MM.1S (cell line): ENCODE results near the gene PTPRN2.

Source experiments
- DNase-seq: peaks from one replicate; pipeline ENCODE4 v3.0.0-alpha.2; 2015
- H2AFZ ChIP-seq: fragments of 300-600 bp; sonication (generic); 2 replicates; pipeline ENCODE4 v1.6.0; 2016; ENCODE audit warnings: antibody characterized with exemption, low read length
- H3F3A ChIP-seq: fragments of 300-600 bp; sonication (generic); 2 replicates; pipeline ENCODE4 v1.6.1; 2016; ENCODE audit warnings: mild to moderate bottlenecking, antibody characterized with exemption, low read length, moderate library complexity, mixed read lengths; ENCODE audit not compliant: insufficient read depth
- H3K27ac ChIP-seq: fragments of 300-600 bp; sonication (generic); 2 replicates; pipeline ENCODE4 v1.5.1; 2016; ENCODE audit warnings: mild to moderate bottlenecking, low read length
- H3K27me3 ChIP-seq: fragments of 300-600 bp; sonication (generic); replicated peaks from 2 replicates; pipeline ENCODE4 v1.6.0; 2016; ENCODE audit warnings: low read length; ENCODE audit not compliant: insufficient read depth
- H3K36me3 ChIP-seq: fragments of 300-600 bp; sonication (generic); replicated peaks from 2 replicates; pipeline ENCODE4 v1.6.1; 2016; ENCODE audit warnings: mild to moderate bottlenecking, low read length, mixed read lengths; ENCODE audit not compliant: insufficient read depth
- H3K4me1 ChIP-seq: fragments of 300-600 bp; sonication (generic); 2 replicates; pipeline ENCODE4 v1.6.1; 2016; ENCODE audit warnings: low read length, mixed read lengths
- H3K4me2 ChIP-seq: fragments of 300-600 bp; sonication (generic); 2 replicates; pipeline ENCODE4 v1.6.0; 2016; ENCODE audit warnings: low read depth, low read length
- H3K4me3 ChIP-seq: fragments of 300-600 bp; sonication (generic); 2 replicates; pipeline ENCODE4 v1.5.1; 2016; ENCODE audit warnings: low read length, mixed read lengths
- H3K79me2 ChIP-seq: fragments of 300-600 bp; sonication (generic); 2 replicates; pipeline ENCODE4 v1.6.1; 2016; ENCODE audit warnings: mixed run types, low read length, mixed read lengths
- H3K9ac ChIP-seq: fragments of 300-600 bp; sonication (generic); 2 replicates; pipeline ENCODE4 v1.6.1; 2016; ENCODE audit warnings: low read length, mixed read lengths
- H3K9me2 ChIP-seq: fragments of 300-600 bp; sonication (generic); replicated peaks from 2 replicates; pipeline ENCODE4 v1.6.1; 2016; ENCODE audit warnings: mild to moderate bottlenecking, low read length, mixed read lengths; ENCODE audit not compliant: insufficient read depth
- H3K9me3 ChIP-seq: fragments of 300-600 bp; sonication (generic); replicated peaks from 2 replicates; pipeline ENCODE4 v1.6.1; 2016; ENCODE audit warnings: mild to moderate bottlenecking, low read length, mixed read lengths; ENCODE audit not compliant: insufficient read depth
- H4K20me1 ChIP-seq: fragments of 300-600 bp; sonication (generic); 2 replicates; pipeline ENCODE4 v1.6.1; 2016; ENCODE audit warnings: mild to moderate bottlenecking, low read length, moderate library complexity, mixed read lengths; ENCODE audit not compliant: insufficient read depth
- CTCF ChIP-seq: fragments of 300-600 bp; sonication (generic); IDR thresholded peaks from 2 replicates; pipeline ENCODE4 v1.5.1; 2016; ENCODE audit warnings: antibody characterized with exemption, low read length, mixed read lengths
- EZH2 ChIP-seq: fragments of 300-600 bp; sonication (generic); optimal IDR thresholded peaks from 2 replicates; pipeline ENCODE3; 2017; ENCODE audit warnings: low read depth, mild to moderate bottlenecking, antibody characterized with exemption, low read length, mixed read lengths
- EZH2phosphoT487 ChIP-seq: fragments of 300-600 bp; sonication (generic); IDR thresholded peaks from 2 replicates; pipeline ENCODE4 v1.6.1; 2018; ENCODE audit warnings: antibody characterized with exemption, low read length

The PTPRN2 gene

GRCh38 chr7:157694376-157694665 is 893.3 kb downstream of the PTPRN2 start:
- H3K4me3 ChIP-seq, result no peak overlapping the region
- no peak overlapping the region for H3K27ac ChIP-seq
- peaks cover 51% of the 10 kb centered on the region for H3K27me3 ChIP-seq
- no peaks in the 10 kb centered on the region for H3K79me2 ChIP-seq
- H3K36me3 ChIP-seq, result no peaks in the 10 kb centered on the region
- H3K4me1 ChIP-seq, result no peaks in the 10 kb centered on the region
- no peaks in the 10 kb centered on the region for H3F3A ChIP-seq
- TF ChIP-seq EZH2phosphoT487 (no peak), CTCF (no peak), EZH2 (no peak)
- H3K4me2 ChIP-seq, result no peak overlapping the region
- no peak overlapping the region for H2AFZ ChIP-seq
- H3K9ac ChIP-seq, result no peak overlapping the region
- no peaks in the 10 kb centered on the region for H4K20me1 ChIP-seq
- no peaks in the 10 kb centered on the region for H3K9me3 ChIP-seq
- H3K9me2 ChIP-seq, result no peaks in the 10 kb centered on the region
- no peak for DNase-seq

GRCh38 chr7:157693521-157694375 is 893.9 kb downstream of the PTPRN2 start:
- Histone ChIP-seq H2AFZ (no peak overlapping the region), H3K9me3 (no peaks in the 10 kb centered on the region), H3K27ac (no peak overlapping the region), H3F3A (no peaks in the 10 kb centered on the region), H3K27me3 (peaks cover 50% of the 10 kb centered on the region), H3K9me2 (no peaks in the 10 kb centered on the region), H3K4me1 (no peaks in the 10 kb centered on the region), H4K20me1 (no peaks in the 10 kb centered on the region), H3K36me3 (no peaks in the 10 kb centered on the region), H3K4me2 (no peak overlapping the region), H3K9ac (no peak overlapping the region), H3K79me2 (no peaks in the 10 kb centered on the region), H3K4me3 (no peak overlapping the region)
- TF ChIP-seq EZH2phosphoT487, result no peak
- TF ChIP-seq CTCF, result no peak
- TF ChIP-seq EZH2, result no peak
- no peak for DNase-seq

GRCh38 chr7:157693071-157693520 is 894.5 kb downstream of the PTPRN2 start:
- Histone ChIP-seq H3K27me3 (peaks cover 50% of the 10 kb centered on the region), H3K4me1 (no peaks in the 10 kb centered on the region), H3K27ac (no peak overlapping the region), H3K36me3 (no peaks in the 10 kb centered on the region), H3K4me2 (no peak overlapping the region), H3K9me2 (no peaks in the 10 kb centered on the region), H3F3A (no peaks in the 10 kb centered on the region), H3K79me2 (no peaks in the 10 kb centered on the region), H3K9ac (no peak overlapping the region), H3K9me3 (no peaks in the 10 kb centered on the region), H2AFZ (no peak overlapping the region), H4K20me1 (no peaks in the 10 kb centered on the region), H3K4me3 (no peak overlapping the region)
- TF ChIP-seq EZH2 (no peak), CTCF (no peak)
- no peak for DNase-seq
